Activated CD4-positive, CD25-positive, alpha-beta regulatory T cell (primary cell): ENCODE results near the gene AKIP1.
"Not testable (repeated sequence)": the region's sequence is repeated elsewhere in the genome, so short reads cannot be mapped to it uniquely, and the experiment has no call there.

Experiments used
- DNase-seq, 4 experiments: peaks; one replicate each; lab custom pipeline; 2025; lab: John Stamatoyannopoulos, UW

Gene AKIP1, protein sequence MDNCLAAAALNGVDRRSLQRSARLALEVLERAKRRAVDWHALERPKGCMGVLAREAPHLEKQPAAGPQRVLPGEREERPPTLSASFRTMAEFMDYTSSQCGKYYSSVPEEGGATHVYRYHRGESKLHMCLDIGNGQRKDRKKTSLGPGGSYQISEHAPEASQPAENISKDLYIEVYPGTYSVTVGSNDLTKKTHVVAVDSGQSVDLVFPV

DNA sequence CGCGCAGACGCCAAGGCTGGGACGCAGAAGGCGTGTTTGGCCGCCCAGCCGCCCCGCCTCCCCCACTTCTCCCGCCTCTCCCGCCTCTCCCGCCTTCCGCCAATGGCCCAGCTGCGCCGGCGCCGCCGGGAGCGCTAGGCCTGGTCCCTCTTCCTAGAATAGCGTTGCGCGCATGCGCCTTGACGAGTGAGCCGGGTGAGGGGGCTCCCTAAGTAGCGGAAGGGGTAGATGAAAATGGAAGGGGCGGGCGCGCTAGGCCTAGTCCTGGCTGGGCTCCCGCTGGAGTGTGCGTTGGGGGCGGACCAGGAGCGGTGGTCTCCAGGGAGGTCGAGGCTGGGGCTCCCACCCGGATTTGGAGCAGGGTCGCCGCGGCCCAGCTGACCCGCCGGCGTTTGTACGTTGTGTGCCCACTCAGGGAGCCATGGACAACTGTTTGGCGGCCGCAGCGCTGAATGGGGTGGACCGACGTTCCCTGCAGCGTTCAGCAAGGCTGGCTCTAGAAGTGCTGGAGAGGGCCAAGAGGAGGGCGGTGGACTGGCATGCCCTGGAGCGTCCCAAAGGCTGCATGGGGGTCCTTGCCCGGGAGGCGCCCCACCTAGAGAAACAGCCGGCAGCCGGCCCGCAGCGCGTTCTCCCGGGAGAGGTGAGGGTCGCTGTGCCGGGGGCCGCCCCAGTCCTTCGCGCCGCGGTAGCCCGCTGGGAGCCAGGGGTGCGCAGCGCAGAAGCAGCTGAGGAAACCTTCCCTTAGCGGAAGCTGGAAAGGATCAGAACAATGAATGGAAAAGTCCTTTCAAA, at the start of gene AKIP1:
AKIP1 (plus strand) TSS at position 161 of the 795 bp plus-strand sequence; CDS start at position 422, 261 bp downstream.
- DNase-seq, result peak; percentile 42 to 57 (median 50)

DNA sequence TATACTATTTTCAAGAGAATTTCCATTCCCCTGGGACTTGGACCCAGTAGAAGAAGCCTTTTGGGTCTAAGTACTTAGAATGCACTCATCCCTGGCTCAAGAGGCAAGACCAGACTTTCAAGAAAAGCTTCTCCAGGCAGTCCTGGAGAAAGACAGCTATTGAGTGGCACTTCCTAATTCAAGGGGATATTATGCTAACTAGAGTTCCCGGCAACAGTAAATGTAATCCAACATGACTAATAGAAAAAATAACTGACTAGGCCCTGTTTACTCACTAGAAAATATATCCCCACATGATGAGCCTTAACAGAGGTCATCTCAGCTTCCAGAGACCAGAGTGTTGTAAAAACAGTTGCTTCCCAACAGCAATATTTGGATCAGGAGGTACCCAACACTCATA, 47.2 kb upstream of the AKIP1 start:
- DNase-seq, result no peak

DNA sequence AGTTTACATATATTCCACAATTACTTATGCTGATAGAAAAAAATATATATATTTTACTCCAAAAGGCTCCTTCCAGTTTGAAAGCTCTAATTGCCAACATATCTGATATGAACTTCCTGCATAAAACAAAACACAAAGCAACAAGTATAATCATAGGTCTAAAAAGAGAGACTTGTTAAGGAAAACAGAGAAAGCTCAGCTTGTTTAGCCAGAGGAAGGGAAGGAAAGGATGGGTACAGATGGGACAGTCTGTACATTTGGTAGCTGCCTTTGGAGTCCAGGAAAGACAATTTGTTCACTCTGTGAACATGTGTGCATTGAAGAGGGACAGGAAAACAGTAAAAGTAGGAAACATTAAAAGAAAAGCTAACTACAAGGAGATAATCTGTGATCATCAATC, 45.7 kb upstream of the AKIP1 start:
- no peak for DNase-seq

DNA sequence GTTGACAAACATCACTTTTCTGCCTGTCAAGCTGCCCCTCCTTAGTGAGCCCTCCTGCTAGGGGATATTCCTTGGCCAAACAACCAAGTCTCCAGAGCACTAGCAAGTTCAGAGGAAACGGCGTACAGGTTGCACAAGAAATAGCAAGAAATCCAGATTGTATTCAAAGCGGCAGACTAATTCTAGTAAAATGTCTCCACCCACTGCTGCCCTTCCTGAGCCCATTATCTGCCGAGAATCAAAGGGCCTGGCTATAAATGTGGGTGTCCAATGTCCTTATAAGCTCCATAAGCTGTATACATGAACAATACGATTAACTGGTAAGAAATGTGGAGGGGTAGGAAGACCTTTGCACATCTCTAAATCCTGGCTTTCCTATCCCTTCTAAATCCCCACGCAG, 44.0 kb upstream of the AKIP1 start:
- DNase-seq, result no peak

DNA sequence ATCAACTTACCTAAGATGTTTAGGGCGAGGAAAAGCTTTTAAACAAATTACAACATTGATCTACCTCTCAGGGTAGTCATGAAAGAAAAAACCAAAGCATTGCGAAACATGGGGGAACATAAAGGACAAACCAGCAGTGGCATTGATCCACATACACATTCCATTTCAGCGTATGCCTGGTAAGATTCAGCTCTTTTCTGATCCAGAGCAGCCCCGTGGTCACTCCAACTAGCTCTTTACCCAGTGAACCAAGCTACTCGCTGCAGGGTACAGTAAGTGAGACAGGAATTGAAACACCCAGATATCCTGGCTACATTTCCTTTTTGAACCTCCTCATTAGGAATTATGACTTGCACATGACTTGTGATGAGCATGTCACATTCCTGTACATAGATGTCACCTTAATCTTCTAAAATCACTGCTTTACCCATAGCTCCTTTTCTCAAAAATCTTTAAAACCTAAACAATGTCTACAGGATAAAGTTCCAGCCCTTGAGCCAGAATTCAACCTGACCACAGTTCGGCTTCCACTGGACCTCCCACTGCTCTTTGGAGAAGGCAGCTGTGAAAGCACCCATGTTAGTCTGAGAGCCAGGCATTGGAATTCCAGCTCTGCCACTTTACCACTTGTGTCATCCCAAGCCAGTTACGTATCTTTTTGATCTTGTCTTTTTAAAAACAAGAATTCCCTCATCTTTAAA, 42.9 kb upstream of the AKIP1 start:
- DNase-seq, result no peak

DNA sequence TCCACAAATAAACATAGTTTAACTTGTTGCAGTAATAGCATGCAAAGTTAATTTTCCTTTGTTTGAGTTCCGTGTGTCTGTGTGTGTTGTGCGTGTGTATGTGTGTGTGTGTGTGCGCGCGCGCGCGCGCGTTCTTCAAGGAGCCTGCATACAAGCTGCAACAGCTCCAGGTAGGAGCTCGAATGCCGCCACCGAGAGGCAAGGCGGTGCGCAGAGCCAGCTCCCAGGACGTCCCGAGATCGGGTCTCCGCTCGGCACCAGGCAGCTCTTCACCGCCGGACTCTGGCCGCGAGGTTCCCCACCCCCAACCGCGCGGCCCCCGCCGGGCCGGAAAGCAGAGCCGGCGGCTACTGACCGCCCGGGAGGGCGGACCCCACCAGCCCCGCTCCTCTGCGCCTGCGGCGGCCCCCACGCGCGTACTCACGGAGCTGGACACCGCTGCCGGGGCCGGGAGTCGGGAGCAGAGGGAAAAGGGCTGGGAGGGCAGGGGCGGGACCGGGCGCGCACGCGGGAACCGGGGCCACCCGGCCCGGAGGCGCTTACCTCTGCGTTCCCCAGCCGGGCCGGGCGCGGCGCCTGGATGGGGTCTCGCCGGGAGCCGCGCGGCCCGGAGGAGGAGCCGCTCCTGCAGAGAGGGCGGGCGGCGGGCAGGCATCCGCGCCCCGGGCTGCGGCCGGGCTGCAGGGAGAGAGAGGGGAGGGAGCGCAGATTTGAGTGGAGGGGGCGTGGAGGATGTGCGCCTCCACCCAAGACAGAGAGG, 40.4 kb upstream of the AKIP1 start:
- DNase-seq, result no peak

DNA sequence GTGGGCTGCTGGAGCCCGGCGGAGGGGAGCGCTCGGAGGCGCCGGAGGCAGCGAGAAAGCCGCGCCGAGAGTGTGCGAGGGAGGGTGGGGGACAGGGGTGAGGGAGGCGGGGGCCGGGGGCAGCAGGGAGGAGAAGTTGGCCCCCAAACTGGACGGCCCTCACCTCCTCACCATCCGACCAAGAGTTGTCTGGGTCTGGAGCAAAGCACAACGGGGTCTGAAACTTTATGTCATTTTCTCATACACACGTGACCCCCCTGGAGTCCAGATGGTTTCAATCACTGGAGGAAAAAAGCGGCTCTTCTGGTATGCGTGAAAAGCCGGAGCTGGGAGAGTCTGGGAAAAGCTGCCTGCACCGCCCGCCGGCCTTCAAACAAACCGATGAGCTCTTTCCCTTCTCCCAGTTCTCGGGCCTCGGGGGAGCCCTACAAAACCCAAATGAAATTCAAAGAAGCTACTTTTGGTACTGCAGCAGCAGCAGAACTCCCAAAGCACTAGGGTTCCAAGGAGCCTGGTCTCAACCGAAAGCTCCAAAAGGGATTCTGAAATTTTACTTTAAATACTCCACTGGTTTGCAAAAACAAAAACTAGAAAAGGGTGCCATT, 39.7 kb upstream of the AKIP1 start:
- no peak for DNase-seq

DNA sequence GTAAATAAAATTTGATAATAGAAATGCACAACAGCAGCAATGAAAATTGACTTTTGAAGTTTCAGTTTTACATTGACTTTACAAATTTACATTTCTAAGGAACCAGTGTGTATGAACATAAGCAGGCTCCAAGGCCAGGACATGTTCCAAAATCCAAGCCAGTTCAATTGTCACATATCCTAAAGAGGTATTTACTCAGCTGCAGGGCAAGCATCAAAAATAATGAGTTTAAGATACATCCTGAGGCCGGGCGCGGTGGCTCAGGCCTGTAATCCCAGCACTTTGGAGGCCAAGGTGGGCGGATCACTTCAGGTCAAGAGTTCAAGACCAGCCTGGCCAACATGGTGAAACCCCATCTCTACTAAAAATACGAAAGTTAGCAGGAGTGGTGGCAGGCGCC, 39.0 kb upstream of the AKIP1 start:
- no peak for DNase-seq

DNA sequence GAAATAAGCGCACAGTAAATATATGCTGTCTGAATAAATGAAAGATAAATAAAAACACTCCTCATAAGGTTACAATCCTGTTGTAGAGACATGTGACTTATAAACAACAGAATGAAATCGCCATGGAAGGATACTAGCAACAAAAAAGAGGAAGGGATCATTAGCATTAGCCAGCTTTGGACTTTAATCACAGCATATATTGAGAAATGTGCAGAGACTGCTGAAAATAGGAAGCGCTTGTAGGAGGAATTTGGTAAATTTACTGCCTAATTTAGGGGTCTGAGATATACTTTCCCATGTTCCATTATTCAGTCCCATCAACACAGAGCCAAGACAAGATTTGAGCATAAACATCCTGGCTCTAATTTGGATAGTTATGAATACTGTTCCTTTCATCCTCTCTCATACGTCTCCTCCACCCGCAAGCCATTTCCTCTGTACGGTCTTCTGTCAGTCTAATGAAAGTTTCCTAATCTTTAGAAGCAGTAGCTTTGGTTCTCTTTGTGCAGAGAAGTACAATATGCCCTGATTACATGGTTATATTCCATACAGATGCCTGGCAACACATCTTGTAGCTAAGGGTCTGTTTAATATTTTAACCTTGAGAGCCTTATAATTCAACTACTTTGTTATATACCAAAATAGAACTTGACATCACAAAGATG, 37.1 kb upstream of the AKIP1 start:
- no peak for DNase-seq

DNA sequence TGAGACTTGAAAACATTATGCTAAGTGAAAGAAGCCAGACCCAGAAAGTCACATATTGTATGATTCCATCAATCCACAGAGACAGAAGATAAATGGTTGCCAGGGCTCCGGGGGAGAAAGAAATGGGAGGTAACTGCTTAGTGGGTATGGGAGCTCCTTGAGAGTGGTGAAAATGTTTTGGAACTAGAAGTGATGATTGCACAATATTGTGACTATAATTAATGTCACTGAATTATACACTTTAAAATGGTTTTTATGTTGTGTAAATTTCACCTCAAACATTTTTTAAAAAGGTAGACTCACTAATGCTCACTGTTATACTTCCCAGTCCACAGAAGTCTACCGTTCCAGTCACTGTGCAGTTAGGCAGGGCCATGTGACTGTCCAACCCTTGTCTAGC, 32.2 kb upstream of the AKIP1 start:
- no peak for DNase-seq

DNA sequence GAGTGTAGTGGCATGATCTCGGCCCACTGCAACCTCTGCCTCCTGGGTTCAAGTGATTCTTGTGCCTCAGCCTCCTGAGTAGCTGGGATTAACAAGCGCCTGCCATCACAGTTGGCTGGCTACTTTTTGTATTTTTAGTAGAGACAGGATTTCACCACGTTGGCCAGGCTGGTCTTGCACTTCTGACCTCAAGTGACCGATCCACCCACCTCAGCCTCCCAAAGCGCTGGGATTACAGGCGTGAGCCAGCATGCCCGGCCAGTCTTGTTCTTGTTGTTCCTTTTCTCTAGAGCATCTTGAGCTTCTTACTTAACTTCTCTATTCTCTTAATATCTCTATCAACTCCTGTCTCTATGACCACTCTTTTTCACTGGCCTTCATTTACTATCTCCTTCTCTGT, 29.4 kb upstream of the AKIP1 start:
- DNase-seq, result not testable (repeated sequence)

DNA sequence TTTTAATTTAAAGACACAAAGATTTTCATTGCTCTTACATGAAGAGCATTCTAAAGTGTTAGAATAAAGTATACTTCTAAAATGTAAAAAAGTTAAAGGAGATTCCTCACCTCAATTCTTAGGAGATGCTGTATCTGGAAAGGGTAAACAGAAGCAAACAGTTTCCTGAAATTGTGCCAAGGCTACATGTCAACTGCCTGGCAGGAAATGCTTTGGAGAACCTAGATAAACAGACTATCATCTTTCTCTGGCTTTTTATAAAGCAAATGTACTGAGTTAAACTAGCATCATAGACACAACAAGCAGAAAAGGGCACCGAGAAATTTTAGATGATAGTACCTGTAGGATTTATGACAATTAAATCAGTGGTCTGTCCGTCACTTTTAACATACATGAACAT, 24.7 kb upstream of the AKIP1 start:
- no peak for DNase-seq

DNA sequence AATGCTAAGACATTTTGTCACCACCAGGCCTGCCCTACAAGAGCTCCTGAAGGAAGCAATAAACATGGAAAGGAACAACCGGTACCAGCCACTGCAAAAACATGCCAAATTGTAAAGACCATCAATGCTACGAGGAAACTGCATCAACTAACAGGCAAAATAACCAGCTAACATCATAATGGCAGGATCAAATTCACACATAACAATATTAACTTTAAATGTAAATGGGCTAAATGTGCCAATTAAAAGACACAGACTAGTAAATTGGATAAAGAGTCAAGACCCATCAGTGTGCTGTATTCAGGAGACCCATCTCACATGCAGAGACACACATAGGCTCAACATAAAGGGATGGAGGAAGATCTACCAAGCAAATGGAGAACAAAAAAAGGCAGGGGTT, 19.8 kb upstream of the AKIP1 start:
- DNase-seq, result not testable (repeated sequence)

DNA sequence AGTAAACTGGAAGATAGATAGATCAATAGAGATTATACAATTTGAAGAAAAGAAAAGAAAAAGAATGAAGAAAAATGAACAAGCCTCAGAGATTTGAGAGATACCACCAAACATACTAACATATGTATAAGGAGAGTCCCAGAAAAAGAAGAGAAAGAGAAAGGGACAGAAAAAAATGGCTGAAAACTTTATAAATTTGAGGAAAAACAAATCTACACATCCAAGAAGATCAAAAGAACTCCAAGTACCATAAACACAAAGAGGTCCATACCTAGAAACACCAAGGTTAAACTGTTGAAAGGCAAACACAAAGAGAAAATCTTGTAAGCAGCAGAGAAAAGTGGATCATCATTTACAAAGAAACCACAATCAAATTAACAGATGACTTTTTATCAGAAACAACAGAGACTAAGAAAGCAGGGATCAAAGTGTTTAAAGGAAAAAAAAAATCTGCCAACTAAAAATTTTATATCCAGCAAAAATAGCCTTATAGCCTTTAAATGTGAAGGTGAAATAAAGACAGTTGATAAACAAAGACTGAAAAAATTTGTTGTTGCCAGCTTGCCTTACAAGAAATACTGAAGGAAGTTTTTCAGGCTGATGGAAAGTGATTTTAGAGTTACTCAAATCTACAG, 11.8 kb upstream of the AKIP1 start:
- DNase-seq, result no peak

DNA sequence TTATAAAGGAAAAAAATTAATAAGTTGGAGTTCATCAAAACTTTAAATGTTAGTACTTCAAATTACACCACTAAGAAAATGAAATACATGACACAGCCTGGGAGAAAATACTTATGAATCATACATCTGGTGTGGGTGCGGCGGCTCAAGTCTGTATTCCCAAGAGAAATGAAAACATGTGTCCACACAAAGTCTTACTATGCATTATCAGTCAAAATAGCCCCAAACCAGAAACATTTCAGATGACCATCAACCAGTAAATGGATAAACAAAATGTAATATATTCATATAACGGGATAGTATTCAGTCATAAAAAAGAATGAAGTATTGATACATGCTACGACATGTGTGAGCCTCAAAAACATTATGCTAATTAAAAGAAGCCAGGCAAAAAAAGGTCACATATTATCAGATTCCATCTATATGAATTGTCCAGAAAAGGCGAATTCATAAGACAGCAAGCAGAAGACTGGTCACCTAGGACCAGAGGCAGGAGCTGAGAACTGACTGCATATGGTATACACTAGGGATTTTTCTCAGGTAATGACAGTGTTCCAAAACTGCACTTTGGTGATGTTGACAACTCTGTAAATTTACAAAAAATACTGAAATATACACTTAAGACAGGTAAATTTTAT, 5.3 kb upstream of the AKIP1 start:
- no peak for DNase-seq

DNA sequence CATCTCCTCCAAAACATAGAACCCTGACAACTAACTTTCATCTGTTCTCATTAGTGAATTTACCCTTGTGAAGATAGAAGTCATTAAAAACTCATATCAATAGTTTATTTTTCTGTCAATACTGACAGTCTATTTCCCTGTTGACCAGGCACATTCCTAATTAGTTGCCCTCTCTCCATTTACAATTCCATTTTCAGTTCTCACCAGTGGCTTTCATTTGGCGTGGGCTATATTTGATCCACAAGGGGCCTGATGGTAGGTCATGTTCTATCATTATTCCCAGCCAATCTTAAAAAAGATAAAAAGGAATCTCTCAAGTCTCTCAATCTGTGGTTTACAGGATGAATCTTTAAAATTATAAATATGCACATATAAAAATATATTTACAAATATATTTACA, 3.9 kb upstream of the AKIP1 start:
- DNase-seq, result no peak

DNA sequence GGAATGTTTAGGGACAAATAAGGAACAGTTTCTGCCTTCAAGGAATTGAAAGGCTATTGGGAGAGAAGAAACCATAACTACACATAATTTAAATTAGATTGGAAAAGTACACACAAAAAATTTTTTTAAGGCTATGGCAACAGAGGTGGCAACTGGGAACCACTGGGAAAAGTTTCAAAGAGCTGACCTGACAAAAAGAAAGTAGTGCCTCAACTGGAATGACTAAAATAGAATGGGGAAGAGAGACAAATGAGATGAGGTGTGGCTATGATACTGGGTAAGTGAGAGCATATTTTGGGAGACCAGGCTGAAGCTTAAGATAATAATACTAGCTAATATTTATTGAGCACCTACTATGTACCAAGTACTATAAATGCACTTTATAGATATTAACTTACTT, 2.9 kb upstream of the AKIP1 start:
- no peak for DNase-seq

DNA sequence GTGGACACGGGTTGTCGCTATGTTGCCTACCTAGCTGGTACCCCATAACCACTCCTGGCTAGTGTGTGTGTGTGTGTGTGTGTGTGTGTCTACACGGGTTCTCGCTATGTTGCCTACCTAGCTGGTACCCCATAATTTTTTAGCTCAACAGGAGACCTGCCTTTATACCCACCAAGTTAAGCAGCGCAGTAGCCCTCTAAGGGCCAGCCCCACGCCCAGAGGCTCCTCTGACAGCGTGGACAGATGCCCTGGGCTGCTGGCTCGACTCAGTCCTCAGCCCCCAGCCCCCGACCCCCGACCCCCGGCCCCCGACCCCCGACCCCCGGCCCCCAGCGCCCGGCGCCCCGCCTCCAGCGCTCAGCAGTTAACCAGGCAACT, 351 bp upstream of the AKIP1 start:
- DNase-seq, result no peak

DNA sequence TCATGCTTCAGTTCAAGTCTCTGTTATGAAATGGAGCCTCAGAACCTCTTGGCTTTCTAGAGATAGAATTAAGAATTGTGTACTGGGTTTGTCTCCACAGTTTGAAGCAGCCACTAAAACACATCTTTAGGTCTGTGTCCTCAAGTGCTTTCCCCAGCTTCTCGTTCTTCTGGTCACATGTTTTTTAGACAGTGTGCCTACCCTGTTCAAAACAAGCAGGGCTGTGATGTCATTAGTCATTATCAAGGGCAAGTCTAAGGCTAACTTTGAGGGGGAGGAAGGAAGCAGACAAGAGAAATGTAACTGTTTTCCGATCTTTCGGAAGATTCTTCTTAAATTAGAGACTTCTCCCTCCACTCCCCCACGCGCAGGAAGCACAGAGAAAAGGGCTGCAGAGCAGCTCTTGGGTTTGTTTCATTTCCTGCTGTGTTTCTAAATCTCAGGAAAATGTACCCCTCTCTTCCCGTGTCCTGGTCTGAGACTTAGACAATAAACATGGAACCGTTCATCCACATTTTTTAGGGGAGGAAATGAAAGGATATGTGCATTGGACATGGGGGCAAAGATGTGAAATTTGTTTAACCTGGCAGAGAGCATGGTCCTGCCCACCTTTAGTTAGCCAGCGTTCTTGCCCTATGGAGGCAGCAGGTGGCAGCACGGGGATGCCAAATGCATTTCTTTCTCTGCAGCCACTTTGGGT, 3.1 kb downstream of the AKIP1 start:
- DNase-seq, result peak in 3 of 4 experiments; percentile 3 to 34 (median 20)

DNA sequence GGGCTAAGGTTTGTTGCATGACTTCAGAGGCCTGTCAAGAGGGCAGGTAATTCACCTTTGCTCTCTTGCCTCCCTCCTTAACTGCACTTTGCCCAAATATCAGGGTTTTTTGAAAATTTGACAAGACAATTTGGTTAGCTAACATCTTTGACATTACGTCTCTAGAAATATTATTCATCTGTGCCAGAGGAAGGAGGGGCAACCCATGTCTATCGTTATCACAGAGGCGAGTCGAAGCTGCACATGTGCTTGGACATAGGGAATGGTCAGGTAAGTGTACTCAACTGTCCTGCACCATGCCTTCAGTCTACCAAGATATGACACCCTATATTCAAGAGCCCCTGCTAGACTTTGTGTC, 3.7 kb downstream of the AKIP1 start:
- DNase-seq, result no peak
